SKM-1 treated with dmso at 0.1 percent for 144 hours (cell line): Measurements from ENCODE around the gene LHFPL4.

Experiments
- DNase-seq: peaks from one replicate; lab custom pipeline; 2025; ENCODE audit not compliant: unreplicated experiment; lab: John Stamatoyannopoulos, UW

LHFPL4 gene

DNA sequence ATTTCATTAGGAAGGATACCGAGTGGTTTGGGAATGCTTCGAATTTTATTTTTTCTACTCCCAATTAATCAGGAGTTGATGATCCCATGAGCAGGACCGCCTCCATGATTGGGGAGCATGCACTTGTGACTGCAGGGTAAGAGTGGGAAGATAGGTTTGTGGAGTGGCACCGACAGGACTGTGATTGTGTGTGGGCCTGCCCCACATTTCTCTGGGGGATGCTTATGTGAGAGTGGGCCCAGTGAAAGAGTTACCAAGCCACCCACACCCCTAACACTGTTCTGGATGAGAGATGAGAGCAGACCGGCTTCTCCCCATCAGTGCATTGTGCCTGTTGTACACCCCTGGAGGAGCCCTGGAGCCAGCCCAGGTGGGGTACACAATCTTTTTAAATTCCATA is 76.7 kb downstream of the LHFPL4 start:
- DNase-seq = no peak

DNA sequence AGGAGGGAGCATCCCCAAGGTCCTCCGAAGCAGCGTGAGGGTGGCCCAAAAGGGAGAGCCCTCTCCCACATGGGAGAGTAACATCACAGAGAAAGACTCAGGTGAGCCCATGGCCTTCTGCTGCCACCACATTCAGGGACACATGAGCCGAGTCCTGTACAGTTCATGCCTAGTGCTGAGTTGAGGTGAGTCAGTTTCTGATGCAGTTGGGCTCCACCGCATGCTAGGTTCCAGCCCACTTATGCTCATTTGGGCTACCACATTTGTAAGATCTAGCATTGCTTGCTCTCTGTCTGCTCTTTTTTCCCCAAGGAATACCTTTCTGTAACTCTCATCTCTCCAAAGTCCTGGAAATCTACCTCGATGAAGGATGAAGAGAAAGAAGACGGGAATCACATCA is 79.1 kb downstream of the LHFPL4 start:
- DNase-seq = no peak

DNA sequence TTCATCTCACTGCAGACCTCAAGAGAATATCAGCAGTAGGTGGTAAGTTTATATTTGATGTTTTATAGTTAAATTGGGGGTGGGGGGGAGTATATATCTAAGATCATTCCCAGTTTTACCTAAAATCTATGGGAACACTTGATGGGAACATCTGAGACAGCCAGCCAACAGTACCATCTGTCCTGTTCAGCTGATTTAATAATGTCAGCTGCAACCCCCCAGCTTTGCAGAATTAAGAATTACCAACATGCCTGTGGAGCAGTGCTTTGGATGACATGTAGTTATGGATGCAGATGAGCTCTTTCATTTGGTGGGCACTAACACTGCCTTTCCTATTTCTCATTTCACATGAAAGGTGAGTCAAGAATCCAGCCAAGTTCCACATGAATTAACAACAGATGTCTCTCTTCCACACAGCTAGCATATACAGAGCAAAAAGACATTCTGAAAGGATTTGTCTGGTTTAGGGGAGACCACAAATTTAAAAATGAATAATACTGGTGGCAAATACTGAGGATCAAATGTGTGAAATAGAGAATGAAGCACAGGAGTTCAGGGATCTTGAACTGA is 80.0 kb downstream of the LHFPL4 start:
- no peak for DNase-seq

DNA sequence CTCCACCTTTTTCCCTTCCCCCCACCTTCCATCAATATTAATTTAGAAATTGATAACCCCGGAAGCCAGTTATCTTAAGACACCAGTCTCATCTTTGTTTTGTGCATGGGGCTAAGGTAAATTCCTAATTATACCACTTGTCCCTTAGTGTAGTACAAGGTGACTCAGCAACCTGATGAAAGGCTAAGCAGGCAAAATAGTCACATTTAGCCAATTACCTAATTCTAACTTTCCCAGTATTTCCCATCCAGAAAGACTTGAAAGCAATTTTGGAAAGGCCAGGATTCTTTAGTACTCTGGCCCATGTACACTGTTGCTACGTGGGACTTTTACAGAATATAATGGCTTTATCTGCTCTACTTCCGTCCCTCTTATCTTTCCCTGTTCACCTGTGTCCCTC is 83.6 kb downstream of the LHFPL4 start:
- no peak for DNase-seq

DNA sequence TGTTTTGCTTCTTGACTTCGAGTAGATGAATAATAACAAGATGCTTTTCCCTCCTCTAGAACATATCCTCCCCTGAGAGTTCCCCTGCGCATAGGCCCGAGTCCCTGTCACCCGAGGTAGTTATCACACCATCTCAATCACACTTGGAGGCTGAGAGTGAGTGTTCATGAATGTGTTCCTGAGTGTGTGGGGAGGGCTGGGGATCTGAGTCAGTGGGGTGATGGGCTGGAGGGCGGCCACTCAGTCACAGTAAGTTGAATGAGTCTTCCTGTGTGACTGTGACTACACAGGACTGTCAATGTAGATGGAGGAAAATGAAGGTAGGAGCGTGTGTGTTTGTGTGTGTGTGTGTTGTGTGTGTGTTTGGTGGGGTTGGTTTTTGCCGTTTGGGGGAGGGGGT is 85.2 kb downstream of the LHFPL4 start:
- DNase-seq = no peak

DNA sequence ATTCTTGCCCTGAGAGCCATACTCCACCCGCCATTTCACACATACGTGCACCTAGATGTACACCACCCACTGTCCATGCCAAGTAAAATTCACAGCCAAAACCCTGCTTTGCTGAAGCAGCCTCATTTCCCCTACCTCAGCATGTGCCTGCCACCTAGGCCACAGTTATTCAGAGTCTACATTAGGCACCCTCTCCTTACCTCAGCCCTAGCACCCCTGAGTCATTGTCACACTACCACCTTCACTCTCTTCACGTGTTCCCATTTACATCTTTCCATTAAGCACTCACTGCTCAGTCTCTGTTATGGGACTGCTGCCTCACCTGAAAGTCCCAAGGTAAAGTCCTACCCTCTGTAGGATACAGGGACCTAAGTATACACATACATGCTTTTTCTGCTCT is 86.2 kb downstream of the LHFPL4 start:
- no peak for DNase-seq

DNA sequence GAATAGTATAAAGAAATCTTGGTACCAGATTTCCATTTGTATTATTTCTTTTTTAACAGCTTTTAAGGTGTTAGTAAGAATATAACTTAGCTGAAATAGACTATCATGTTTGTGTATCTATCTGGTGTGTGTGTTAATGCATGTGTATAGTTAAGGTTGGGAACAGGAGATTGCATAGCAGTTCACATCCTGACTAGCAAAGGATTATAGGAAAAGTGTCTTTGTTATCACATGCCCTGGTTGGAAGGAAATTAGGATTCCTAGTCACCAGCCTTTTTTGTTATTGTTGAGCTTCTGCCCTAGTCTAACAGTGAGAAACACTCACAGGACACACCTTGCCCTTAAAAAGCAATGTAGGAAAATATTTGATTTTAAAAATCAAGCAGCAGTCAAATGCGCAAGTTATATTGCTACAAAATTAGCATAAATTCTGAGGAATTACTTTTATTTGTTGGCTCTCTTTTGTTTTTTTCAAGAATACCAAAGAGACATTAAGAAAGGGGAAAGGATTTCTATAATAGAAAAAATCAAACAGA is 98.0 kb downstream of the LHFPL4 start:
- no peak for DNase-seq

DNA sequence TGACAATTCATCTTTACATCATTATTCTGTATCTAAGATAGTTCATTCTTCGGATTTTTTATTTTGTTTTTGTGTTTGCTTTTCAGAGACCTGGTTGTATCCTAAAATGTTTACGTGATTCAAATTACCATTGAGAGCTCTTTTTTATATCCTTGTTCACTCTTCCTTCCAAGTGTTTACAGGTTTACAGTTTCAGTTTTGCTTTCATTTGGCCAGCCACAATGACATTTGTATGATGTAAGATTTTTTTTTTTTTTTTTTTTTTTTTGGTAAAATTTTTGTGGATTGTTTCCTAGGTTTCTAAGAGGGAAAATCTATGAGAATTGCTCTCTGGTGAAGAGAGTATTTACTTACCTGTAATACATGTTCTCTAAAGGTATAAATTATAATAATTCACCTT is 101.2 kb downstream of the LHFPL4 start:
- DNase-seq = no peak

DNA sequence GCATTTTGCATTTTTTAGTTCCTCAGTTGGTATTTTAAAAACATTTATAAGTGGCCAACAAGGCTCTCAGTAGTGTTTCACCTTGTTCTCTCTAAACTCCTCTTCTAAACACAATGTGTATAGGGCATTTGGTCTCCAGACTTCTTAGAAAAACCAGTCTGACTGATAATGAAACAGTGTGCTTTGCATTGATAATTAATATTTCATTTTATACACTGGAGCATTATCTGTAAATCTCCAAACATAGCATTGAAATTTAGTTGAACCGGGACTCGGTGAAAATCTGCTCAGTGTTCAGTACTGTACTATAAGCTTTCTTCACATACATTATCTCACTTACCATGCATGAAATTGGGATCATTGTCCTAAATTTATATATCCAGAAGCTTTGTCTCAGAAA is 102.6 kb downstream of the LHFPL4 start:
- DNase-seq = no peak

DNA sequence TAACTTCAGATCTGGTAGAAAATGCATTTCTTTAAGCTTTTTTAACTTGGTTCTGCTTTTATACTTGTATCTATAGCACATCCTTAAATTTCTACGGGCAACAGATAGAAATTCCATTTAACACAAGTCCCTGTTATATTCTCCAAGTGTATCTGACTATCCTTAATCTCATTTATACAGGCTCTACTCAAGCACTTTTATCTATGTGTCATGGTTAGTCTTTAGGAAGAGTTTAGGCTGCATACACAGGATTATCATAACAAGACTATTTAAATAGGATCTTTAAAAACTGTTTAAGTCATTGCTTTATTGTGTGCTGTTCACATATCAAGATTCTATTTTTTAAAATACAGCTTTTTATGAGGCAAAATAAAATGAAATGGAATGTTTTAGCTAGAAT is 103.5 kb downstream of the LHFPL4 start:
- DNase-seq = no peak

DNA sequence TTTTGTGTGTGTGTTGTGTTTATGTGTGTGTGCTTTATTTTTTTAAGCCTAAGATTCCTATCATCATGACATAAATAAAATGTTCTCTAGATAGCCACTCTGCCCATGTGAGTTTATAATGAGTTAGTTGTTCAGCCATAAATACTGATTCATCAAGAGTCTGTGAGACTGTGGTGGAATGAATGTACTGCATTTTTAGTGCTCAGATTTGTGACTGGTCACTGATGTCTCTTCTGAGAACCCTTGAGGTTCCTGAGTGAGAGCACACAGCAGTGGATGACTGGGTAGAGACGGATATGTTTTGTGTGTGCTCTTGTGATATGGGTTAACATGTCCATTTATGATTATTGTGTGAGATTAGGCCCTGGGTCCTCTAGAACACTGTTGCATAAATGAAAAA is 105.0 kb downstream of the LHFPL4 start:
- no peak for DNase-seq
